Medulla oblongata (tissue), 1 donor: ENCODE data around the gene CDKN2C.
"Not testable (repeated sequence)": the region's sequence is repeated elsewhere in the genome, so short reads cannot be mapped to it uniquely, and the experiment has no call there.

Experiments
- DNase-seq: peaks from one replicate; pipeline ENCODE4 v3.0.0-alpha.2; 2015; ENCODE audit errors: extremely low spot score

Gene CDKN2C

GRCh38 chr1:50969611-50970508 is at the start of gene CDKN2C:
CDKN2C (plus strand) TSS chr1:50970245; CDS start chr1:50970369, 124 bp downstream.
- peak; percentile 88 for DNase-seq

GRCh38 chr1:50920409-50920808 is 49.6 kb upstream of the CDKN2C start:
- no peak for DNase-seq

- no peak for DNase-seq
Observed at GRCh38 chr1:50921029-50921428, 49.0 kb upstream of the CDKN2C start.

GRCh38 chr1:50923564-50923963 is 46.5 kb upstream of the CDKN2C start:
- DNase-seq, result no peak

GRCh38 chr1:50929376-50929958 is 40.6 kb upstream of the CDKN2C start:
- DNase-seq, result peak; percentile 67

- DNase-seq, result no peak
Observed at GRCh38 chr1:50930193-50930592, 39.9 kb upstream of the CDKN2C start.

- DNase-seq, result no peak
Observed at GRCh38 chr1:50930965-50931737, 38.9 kb upstream of the CDKN2C start.

GRCh38 chr1:50932043-50932442 is 38.0 kb upstream of the CDKN2C start:
- not testable (repeated sequence) for DNase-seq

- DNase-seq, result not testable (repeated sequence)
Observed at GRCh38 chr1:50933770-50934169, 36.3 kb upstream of the CDKN2C start.

GRCh38 chr1:50934838-50935237 is 35.2 kb upstream of the CDKN2C start:
- DNase-seq, result no peak

GRCh38 chr1:50935276-50935675 is 34.8 kb upstream of the CDKN2C start:
- not testable (repeated sequence) for DNase-seq

- DNase-seq, result no peak
Observed at GRCh38 chr1:50936321-50936720, 33.7 kb upstream of the CDKN2C start.

GRCh38 chr1:50940291-50940690 is 29.8 kb upstream of the CDKN2C start:
- DNase-seq, result no peak

GRCh38 chr1:50942334-50942733 is 27.7 kb upstream of the CDKN2C start:
- DNase-seq, result no peak

- DNase-seq, result no peak
Observed at GRCh38 chr1:50949286-50949982, 20.6 kb upstream of the CDKN2C start.

GRCh38 chr1:50950396-50950795 is 19.6 kb upstream of the CDKN2C start:
- no peak for DNase-seq

GRCh38 chr1:50952566-50952965 is 17.5 kb upstream of the CDKN2C start:
- not testable (repeated sequence) for DNase-seq

- no peak for DNase-seq
Observed at GRCh38 chr1:50955116-50955515, 14.9 kb upstream of the CDKN2C start.

- peak; percentile 36 for DNase-seq
Observed at GRCh38 chr1:50959303-50959912, 10.6 kb upstream of the CDKN2C start.

GRCh38 chr1:50959913-50960844 is 9.9 kb upstream of the CDKN2C start, which contains the start of gene FAF1:
FAF1 (minus strand) TSS chr1:50960267; CDS start chr1:50959811, 456 bp downstream.
- DNase-seq, result peak; percentile 96
